H9 (cell line): Measurements from ENCODE around the gene GALR2. TPM values are rescaled to one million over a fixed set of nuclear protein-coding genes. Genes with fewer than 3 reads are reported as not detected.

ENCODE experiments used
- DNase-seq: peaks from one replicate; pipeline ENCODE4 v3.0.0-alpha.2; 2017
- H2AFZ ChIP-seq: one replicate; pipeline ENCODE4 v1.6.1; 2013; ENCODE audit warnings: mild to moderate bottlenecking, low read length, control low read depth, moderate library complexity
- H2AK5ac ChIP-seq: 2 replicates; pipeline ENCODE4 v1.6.1; 2013; ENCODE audit warnings: low read length, control low read depth, mixed read lengths; ENCODE audit not compliant: insufficient read length
- H2BK120ac ChIP-seq: one replicate; pipeline ENCODE4 v1.6.1; 2013; ENCODE audit warnings: low read depth, mild to moderate bottlenecking, low read length, control low read depth, inconsistent platforms; ENCODE audit not compliant: poor library complexity, severe bottlenecking
- H2BK12ac ChIP-seq: 2 replicates; pipeline ENCODE4 v1.6.1; 2013; ENCODE audit warnings: low read length, control low read depth, mixed read lengths, low read depth; ENCODE audit not compliant: insufficient read length
- H2BK15ac ChIP-seq: 2 replicates; pipeline ENCODE4 v1.6.1; 2013; ENCODE audit warnings: low read depth, low read length, control low read depth
- H2BK20ac ChIP-seq: one replicate; pipeline ENCODE4 v1.6.1; 2013; ENCODE audit warnings: low read depth, mild to moderate bottlenecking, low read length, control low read depth, inconsistent platforms; ENCODE audit not compliant: poor library complexity, severe bottlenecking
- H2BK5ac ChIP-seq: 2 replicates; pipeline ENCODE4 v1.6.1; 2013; ENCODE audit warnings: low read length, control low read depth, mixed read lengths; ENCODE audit not compliant: insufficient read length
- H3K14ac ChIP-seq: 2 replicates; pipeline ENCODE4 v1.6.1; 2013; ENCODE audit warnings: low read length, control low read depth; ENCODE audit not compliant: insufficient read depth
- H3K18ac ChIP-seq: 2 replicates; pipeline ENCODE4 v1.6.1; 2013; ENCODE audit warnings: low read depth, mild to moderate bottlenecking, mixed read lengths, low read length, control low read depth; ENCODE audit not compliant: insufficient read length
- H3K23ac ChIP-seq: 2 replicates; pipeline ENCODE4 v1.6.1; 2013; ENCODE audit warnings: low read length, control low read depth, mixed read lengths, low read depth; ENCODE audit not compliant: insufficient read length
- H3K23me2 ChIP-seq: 2 replicates; pipeline ENCODE4 v1.6.1; 2013; ENCODE audit warnings: low read depth, mild to moderate bottlenecking, mixed read lengths, low read length, control low read depth; ENCODE audit not compliant: insufficient read length, poor library complexity, severe bottlenecking
- H3K27ac ChIP-seq: 2 replicates; pipeline ENCODE4 v1.5.1; 2013; ENCODE audit warnings: low read length, control low read depth, mixed read lengths, low read depth; ENCODE audit not compliant: insufficient read length
- H3K27me3 ChIP-seq: 2 replicates; pipeline ENCODE4 v1.6.1; 2013; ENCODE audit warnings: low read length, control low read depth, inconsistent platforms; ENCODE audit not compliant: insufficient read depth
- H3K4ac ChIP-seq: 2 replicates; pipeline ENCODE4 v1.6.1; 2013; ENCODE audit warnings: low read depth, mild to moderate bottlenecking, control low read depth, inconsistent platforms, low read length, moderate library complexity
- H3K4me1 ChIP-seq: 2 replicates; pipeline ENCODE4 v1.6.1; 2013; ENCODE audit warnings: low read length, control low read depth, inconsistent platforms; ENCODE audit not compliant: insufficient read depth
- H3K4me2 ChIP-seq: 2 replicates; pipeline ENCODE4 v1.6.1; 2013; ENCODE audit warnings: low read length, control low read depth, mixed read lengths; ENCODE audit not compliant: insufficient read length, insufficient read depth
- H3K56ac ChIP-seq: 2 replicates; pipeline ENCODE4 v1.6.1; 2013; ENCODE audit warnings: low read depth, mild to moderate bottlenecking, mixed read lengths, low read length, control low read depth; ENCODE audit not compliant: insufficient read length
- H3K79me1 ChIP-seq: 2 replicates; pipeline ENCODE4 v1.6.1; 2013; ENCODE audit warnings: low read depth, mild to moderate bottlenecking, moderate library complexity, low read length, control low read depth, inconsistent platforms; ENCODE audit not compliant: insufficient read depth, poor library complexity, severe bottlenecking
- H3K79me2 ChIP-seq: 2 replicates; pipeline ENCODE4 v1.6.1; 2013; ENCODE audit warnings: low read length, control low read depth, inconsistent platforms; ENCODE audit not compliant: insufficient read depth
- H3K9ac ChIP-seq: 2 replicates; pipeline ENCODE4 v1.6.1; 2013; ENCODE audit warnings: low read length, control low read depth, mixed read lengths; ENCODE audit not compliant: insufficient read length; ENCODE audit errors: extremely low read depth
- H3K9me3 ChIP-seq: one replicate; pipeline ENCODE4 v1.6.1; 2013; ENCODE audit warnings: low read depth, low read length, inconsistent platforms; ENCODE audit not compliant: control insufficient read depth
- H3T11ph ChIP-seq: one replicate; pipeline ENCODE4 v1.6.1; 2013; ENCODE audit warnings: mild to moderate bottlenecking, low read length, control low read depth, inconsistent platforms
- H4K20me1 ChIP-seq: one replicate; pipeline ENCODE4 v1.6.1; 2013; ENCODE audit not compliant: control insufficient read depth, insufficient read length, insufficient read depth
- H4K5ac ChIP-seq: 2 replicates; pipeline ENCODE4 v1.6.1; 2013; ENCODE audit warnings: low read depth, mild to moderate bottlenecking, mixed read lengths, low read length, control low read depth; ENCODE audit not compliant: insufficient read length
- H4K8ac ChIP-seq: replicated peaks from 2 replicates; pipeline ENCODE4 v1.6.1; 2013; ENCODE audit warnings: low read length, control low read depth, mixed read lengths, low read depth; ENCODE audit not compliant: insufficient read length
- H4K91ac ChIP-seq: 2 replicates; pipeline ENCODE4 v1.6.1; 2013; ENCODE audit warnings: low read depth, mild to moderate bottlenecking, moderate library complexity, mixed read lengths, low read length, control low read depth; ENCODE audit not compliant: insufficient read length
- H3K27ac Mint-ChIP-seq, 3 experiments: 2 replicates in 2 of 3; 3 replicates in 1 of 3; pipeline ENCODE4 v1.8.0; 2020 to 2021; ENCODE audit warnings: mixed read lengths in 3 of 3, mild to moderate bottlenecking in 1 of 3, moderate library complexity in 1 of 3
- H3K27me3 Mint-ChIP-seq: 2 replicates; pipeline ENCODE4 v1.8.0; 2021; ENCODE audit warnings: low read depth, mild to moderate bottlenecking, moderate library complexity, mixed read lengths
- H3K36me3 Mint-ChIP-seq, 3 experiments: 2 replicates in 2 of 3; 3 replicates in 1 of 3; pipeline ENCODE4 v1.8.0; 2020 to 2021; ENCODE audit warnings: low read depth in 3 of 3, mixed read lengths in 3 of 3; ENCODE audit not compliant: insufficient read depth in 1 of 3
- H3K4me1 Mint-ChIP-seq, 2 experiments: 2 replicates each; pipeline ENCODE4 v1.8.0; 2020; ENCODE audit warnings: mixed read lengths in 2 of 2
- H3K4me3 Mint-ChIP-seq, 2 experiments: 2 replicates in 1 of 2; 3 replicates in 1 of 2; pipeline ENCODE4 v1.8.0; 2020 to 2021; ENCODE audit warnings: mild to moderate bottlenecking in 2 of 2, mixed read lengths in 2 of 2, moderate library complexity in 1 of 2
- H3K9me3 Mint-ChIP-seq, 2 experiments: 2 replicates in 1 of 2; 3 replicates in 1 of 2; pipeline ENCODE4 v1.8.0; 2020; ENCODE audit warnings: mild to moderate bottlenecking in 2 of 2, mixed read lengths in 2 of 2, moderate library complexity in 1 of 2
- WGBS: extraction: QIAGEN DNeasy Blood & Tissue Kit; methylation state at CpG from one replicate; pipeline ENCODE4 v1.1.7; 2013; ENCODE audit warnings: missing lambda C conversion rate, low lambda C conversion rate, mixed read lengths; ENCODE audit not compliant: insufficient read length; ENCODE audit errors: extremely low coverage; 5-methylcytosine and 5-hydroxymethylcytosine counted together
- total RNA-seq: library from RNA; stranded (reverse); gene quantifications from 2 replicates; pipeline ENCODE4 v1.2.1, GENCODE V29; 2021
- TF ChIP-seq, protein P1 (sequence below): fragments of 200-600 bp; sonication (generic); conservative IDR thresholded peaks from 3 replicates; pipeline ENCODE4 v1.8.0; 2021; ENCODE audit warnings: antibody characterized with exemption, mild to moderate bottlenecking

Gene GALR2
- total RNA-seq, 1 experiment from 2014 or later: 0.81 TPM

DNA sequence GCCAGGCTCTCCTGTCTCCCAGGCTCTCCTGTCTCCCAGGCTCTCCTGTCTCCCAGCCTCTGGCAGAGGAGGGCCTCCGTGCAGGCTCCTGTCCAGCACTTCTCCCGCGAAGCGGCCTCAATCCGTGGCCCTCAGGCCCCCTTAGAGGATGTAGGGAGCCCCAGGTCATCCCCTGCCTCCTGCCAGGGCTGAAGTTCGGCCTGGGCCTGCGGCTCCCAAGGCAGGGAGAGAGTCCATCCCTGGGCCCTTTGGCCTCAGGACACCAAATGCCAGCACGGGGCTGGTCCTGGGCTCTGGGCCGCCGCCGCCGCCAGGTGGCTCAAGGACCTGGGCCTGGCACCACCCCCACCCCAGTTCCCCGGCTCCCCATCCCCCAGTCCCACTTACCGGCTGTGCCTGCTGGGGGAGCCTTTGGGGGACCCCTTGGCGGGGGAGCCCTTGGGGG, 47.8 kb upstream of the GALR2 start:
- H4K91ac ChIP-seq: no peak overlapping the region
- Mint-ChIP-seq H3K4me3 (no peak overlapping the region), H3K27ac (no peak overlapping the region), H3K9me3 (no peaks in the 10 kb centered on the region; a peak in 1 of 5 replicates), H3K27me3 (peaks cover 5% of the 10 kb centered on the region; the same call in 1 of the 2 replicates), H3K36me3 (no peaks in the 10 kb centered on the region), H3K4me1 (peaks cover 10 to 18% of the 10 kb centered on the region in 2 experiments)
- no peak overlapping the region for H2BK15ac ChIP-seq
- no peak overlapping the region for H2BK12ac ChIP-seq
- TF ChIP-seq, protein P1, sequence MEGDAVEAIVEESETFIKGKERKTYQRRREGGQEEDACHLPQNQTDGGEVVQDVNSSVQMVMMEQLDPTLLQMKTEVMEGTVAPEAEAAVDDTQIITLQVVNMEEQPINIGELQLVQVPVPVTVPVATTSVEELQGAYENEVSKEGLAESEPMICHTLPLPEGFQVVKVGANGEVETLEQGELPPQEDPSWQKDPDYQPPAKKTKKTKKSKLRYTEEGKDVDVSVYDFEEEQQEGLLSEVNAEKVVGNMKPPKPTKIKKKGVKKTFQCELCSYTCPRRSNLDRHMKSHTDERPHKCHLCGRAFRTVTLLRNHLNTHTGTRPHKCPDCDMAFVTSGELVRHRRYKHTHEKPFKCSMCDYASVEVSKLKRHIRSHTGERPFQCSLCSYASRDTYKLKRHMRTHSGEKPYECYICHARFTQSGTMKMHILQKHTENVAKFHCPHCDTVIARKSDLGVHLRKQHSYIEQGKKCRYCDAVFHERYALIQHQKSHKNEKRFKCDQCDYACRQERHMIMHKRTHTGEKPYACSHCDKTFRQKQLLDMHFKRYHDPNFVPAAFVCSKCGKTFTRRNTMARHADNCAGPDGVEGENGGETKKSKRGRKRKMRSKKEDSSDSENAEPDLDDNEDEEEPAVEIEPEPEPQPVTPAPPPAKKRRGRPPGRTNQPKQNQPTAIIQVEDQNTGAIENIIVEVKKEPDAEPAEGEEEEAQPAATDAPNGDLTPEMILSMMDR: no peak
- no peaks in the 10 kb centered on the region for H3K79me1 ChIP-seq
- no peak overlapping the region for H2AK5ac ChIP-seq
- H3K79me2 ChIP-seq: no peaks in the 10 kb centered on the region
- no peak overlapping the region for H2AFZ ChIP-seq
- H3K9ac ChIP-seq: no peak overlapping the region
- no peaks in the 10 kb centered on the region for H4K20me1 ChIP-seq
- no peak overlapping the region for H3K4me2 ChIP-seq
- H4K5ac ChIP-seq: no peak overlapping the region
- H3K27me3 ChIP-seq: no peaks in the 10 kb centered on the region
- WGBS: no CpG with 5 or more reads among the region's 15 CpGs
- no peaks in the 10 kb centered on the region for H3K23me2 ChIP-seq
- H3K56ac ChIP-seq: no peak overlapping the region
- H3K14ac ChIP-seq: peak overlapping the region; percentile 35; the same call in 1 of the 2 replicates
- no peaks in the 10 kb centered on the region for H3K9me3 ChIP-seq
- peak; percentile 46 for DNase-seq
- H4K8ac ChIP-seq: no peak overlapping the region
- H2BK20ac ChIP-seq: no peak overlapping the region
- H3K23ac ChIP-seq: no peak overlapping the region
- H2BK5ac ChIP-seq: no peak overlapping the region
- H3K27ac ChIP-seq: no peak overlapping the region
- H2BK120ac ChIP-seq: no peak overlapping the region
- no peak overlapping the region for H3T11ph ChIP-seq
- no peak overlapping the region for H3K4ac ChIP-seq
- H3K4me1 ChIP-seq: peaks cover 2% of the 10 kb centered on the region; the same call in 1 of the 2 replicates
- no peak overlapping the region for H3K18ac ChIP-seq
